Amniotic stem cell (primary cell): ENCODE results near the gene LBHD2.

Experiments
- DNase-seq: peaks from one replicate; lab custom pipeline; 2025; lab: John Stamatoyannopoulos, UW

Gene LBHD2

GRCh38 chr14:103121121-103121845 lies 37.3 kb downstream of the LBHD2 start:
- no peak for DNase-seq

GRCh38 chr14:103121846-103122584 lies 38.0 kb downstream of the LBHD2 start:
- DNase-seq, result no peak

DNA sequence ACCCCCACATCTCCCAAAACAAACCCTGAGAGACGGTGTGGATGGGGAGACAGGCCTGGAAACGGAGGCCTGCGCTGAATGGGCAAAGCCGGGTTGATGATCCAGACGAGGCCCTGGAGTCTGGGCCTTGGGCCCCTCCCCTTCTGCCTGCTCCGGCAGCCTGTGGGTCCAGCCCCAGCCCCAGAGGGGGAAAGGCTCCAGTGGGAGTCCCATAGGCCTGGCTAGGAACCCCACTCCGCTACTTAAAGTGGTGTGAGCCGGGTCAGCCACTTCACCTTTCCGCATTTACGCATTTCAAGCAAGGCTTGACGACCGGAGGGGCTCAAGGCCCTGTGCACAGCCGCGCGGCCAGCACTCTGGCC lies 38.6 kb downstream of the LBHD2 start:
- no peak for DNase-seq

DNA sequence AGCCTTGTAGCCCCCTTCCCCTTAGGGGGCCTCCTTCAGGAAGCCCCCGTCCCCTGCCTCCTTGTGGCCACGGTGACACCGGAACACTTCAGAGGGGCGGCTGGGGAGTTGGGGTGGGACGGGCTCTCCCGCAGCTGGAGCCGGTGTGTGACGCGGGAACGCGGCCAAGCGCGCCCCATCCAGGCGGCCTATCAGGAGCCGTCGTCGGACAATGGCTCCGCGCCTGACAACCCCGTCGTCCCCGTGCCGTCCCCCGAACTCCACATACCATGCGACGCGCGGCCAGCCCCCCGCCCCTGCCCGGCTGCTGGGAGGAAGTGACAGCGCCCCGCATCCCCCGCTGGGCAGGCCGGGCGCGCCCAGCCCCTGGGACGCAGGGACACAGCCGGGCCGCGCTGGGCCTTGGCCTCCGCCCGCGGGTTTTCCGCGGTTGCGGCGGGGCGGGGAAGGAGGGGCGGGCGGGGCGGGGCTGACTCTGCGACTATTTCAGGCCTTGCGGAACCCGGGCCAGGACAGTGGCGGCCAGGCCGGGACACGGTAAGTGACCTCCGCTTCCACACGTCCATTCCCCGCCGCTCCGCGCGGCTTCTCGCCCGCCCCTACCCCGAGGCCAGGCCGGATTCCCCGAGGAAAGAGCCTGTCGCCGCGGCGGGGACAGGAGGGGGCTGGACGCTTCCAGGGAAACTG lies 39.1 kb downstream of the LBHD2 start, which contains the start of gene TNFAIP2:
Gene TNFAIP2 (plus strand): TSS at position 515 of the 687 bp plus-strand sequence. CDS start 2,997 bp downstream, outside the sequence.
- no peak for DNase-seq

GRCh38 chr14:103123634-103124500 lies 39.9 kb downstream of the LBHD2 start:
- no peak for DNase-seq

- no peak for DNase-seq
Measured at GRCh38 chr14:103124501-103125001, 40.5 kb downstream of the LBHD2 start.

DNA sequence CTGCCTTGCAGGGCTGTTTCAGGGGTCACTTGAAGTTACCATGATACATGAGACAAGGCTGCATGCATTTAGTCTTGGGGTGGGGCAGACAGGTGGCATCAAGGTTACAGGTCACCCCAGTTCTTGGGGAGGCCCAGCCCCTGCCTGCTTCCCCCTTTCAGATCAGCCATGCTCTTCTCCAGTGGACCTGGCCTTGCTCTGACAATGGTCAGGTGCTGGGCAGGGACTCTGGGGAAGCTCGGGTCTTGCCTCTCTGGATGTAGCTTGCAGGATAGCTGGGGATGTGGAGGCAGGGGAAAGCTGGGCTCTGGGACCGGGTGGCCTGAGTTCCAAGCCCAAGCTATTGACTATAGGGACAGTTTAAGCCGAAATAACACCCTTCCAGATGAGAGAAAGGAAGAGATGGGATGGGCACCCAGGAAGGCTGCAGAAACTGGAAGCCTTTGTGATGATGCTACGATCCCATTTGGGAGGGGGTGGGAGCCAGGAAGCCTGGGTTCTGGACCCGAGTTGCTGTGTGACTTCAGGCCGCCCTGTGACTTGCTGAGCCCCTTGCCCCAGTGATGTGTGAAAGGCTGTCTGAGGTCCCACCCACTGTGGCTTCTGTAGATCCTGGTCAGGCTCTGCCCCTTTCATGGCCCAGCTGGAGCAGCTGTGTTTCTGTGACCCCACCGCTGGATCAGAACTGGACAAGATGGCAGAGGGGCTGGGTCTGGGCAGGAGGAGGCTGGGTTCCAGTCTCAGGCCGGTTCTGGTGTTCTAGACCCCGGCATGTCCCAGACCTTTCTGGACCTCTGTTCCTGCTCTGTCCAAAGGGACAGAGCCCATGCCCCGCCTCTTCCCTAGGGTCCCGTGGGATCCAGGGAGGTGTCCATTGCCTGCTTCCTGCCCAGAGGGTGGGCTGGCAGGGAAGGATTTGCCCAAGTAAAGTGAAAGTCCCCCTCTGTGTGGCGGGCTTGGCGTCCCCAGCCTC lies 41.4 kb downstream of the LBHD2 start:
- no peak for DNase-seq

DNA sequence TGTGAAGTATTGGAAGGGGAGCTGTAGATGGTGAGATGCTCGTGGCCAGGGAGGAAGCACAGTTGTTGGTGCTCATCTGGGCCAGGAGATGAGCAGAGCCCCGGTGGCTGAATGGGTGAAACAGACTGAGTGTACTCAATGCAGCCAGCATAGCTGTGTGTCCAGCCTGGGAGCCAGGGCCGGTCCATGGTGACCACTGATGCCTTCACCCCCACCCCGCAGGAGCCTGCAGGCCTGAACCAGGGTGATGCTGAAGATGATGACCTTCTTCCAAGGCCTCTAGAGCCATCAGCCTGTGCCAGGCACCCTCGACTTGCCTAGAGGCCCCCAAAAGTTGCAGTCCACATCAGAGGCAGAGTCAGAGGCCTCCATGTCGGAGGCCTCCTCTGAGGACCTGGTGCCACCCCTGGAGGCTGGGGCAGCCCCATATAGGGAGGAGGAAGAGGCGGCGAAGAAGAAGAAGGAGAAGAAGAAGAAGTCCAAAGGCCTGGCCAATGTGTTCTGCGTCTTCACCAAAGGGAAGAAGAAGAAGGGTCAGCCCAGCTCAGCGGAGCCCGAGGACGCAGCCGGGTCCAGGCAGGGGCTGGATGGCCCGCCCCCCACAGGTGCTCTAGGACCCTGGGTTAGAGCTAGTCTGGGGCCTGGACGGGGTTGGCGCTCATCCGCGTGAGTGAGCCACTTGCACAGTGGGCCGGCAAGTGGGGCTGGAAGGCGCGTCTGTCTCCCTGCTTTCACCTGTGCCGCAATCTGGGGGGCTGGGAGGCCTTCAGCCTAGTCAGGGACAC lies 42.3 kb downstream of the LBHD2 start:
- DNase-seq, result no peak

DNA sequence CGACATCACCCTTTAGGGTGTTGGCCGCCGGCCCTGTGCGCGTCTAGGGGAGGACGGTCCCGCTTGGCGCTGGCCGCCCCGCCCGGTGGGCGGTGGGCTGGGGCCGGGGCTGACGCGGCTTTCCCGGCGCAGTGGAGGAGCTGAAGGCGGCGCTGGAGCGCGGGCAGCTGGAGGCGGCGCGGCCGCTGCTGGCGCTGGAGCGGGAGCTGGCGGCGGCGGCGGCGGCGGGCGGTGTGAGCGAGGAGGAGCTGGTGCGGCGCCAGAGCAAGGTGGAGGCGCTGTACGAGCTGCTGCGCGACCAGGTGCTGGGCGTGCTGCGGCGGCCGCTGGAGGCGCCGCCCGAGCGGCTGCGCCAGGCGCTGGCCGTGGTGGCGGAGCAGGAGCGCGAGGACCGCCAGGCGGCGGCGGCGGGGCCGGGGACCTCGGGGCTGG lies 42.9 kb downstream of the LBHD2 start:
- no peak for DNase-seq

DNA sequence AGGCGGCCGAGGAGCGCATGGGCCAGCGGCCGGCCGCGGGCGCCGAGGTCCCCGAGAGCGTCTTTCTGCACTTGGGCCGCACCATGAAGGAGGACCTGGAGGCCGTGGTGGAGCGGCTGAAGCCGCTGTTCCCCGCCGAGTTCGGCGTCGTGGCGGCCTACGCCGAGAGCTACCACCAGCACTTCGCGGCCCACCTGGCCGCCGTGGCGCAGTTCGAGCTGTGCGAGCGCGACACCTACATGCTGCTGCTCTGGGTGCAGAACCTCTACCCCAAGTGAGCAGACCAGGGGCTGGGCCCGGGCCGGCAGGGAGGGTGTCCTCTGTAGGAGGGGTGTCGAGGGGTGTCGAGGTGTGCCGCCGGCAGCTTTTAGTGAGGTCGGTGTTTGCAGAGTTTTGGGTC lies 43.3 kb downstream of the LBHD2 start:
- DNase-seq, result no peak

- DNase-seq, result no peak
Measured at GRCh38 chr14:103127861-103128598, 44.0 kb downstream of the LBHD2 start.

- no peak for DNase-seq
Measured at GRCh38 chr14:103128631-103129300, 44.8 kb downstream of the LBHD2 start.

DNA sequence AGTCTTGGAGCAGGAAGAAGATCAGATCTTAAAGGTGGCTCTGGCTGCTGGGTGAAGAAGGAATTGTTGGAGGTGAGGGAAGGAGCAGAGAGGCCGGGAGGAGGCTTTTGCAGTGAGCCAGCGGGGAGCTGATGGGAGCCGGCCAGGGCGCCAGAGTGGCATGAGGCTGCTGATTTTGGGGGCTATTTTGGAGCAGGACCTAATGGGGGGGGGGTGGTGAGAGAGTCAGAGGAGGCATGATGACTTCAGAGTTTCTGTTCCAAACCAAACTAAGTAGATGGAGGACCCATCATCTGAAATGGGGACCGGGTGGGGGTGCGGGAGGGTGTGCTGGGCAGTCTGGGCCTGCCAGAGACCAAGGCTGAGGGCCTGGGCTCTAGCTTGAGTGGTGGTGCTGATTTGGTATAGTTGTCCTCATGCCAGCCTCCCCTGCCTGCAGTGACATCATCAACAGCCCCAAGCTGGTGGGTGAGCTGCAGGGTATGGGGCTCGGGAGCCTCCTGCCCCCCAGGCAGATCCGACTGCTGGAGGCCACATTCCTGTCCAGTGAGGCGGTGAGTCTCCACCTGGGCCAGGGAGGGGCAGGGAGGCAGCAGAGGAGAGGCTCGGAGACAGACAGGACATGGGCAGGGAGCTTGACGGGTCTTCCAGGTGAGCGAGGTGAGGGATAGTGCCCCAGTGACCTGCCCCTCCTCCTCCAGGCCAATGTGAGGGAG lies 45.4 kb downstream of the LBHD2 start:
- DNase-seq, result no peak

DNA sequence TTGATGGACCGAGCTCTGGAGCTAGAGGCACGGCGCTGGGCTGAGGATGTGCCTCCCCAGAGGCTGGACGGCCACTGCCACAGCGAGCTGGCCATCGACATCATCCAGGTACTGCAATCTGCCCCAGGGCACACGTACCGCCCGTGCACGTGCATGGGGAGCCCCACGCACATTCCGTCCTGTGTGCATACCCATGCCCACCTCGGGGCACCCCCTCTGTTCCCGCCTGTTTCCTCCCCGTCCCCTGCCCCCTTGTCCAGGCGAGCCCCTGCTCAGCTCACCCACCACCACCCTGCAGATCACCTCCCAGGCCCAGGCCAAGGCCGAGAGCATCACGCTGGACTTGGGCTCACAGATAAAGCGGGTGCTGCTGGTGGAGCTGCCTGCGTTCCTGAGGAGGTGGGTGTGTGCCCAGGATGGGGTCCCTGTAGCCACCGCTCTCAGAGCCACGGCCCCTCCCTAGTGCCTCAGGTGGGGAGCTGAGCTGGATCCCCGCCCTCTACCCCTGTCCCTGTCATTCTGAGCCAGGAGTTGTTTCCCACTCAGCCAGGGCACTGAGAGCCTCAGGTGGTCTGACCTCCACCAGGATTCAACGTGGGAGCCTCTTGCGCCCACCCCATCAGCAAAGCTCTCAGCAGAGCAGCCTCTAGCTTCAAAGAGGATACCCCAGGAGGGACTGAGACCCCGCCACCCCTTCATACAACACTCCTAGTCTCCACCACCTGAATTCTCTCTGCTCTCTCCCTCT lies 46.2 kb downstream of the LBHD2 start:
- DNase-seq, result no peak

DNA sequence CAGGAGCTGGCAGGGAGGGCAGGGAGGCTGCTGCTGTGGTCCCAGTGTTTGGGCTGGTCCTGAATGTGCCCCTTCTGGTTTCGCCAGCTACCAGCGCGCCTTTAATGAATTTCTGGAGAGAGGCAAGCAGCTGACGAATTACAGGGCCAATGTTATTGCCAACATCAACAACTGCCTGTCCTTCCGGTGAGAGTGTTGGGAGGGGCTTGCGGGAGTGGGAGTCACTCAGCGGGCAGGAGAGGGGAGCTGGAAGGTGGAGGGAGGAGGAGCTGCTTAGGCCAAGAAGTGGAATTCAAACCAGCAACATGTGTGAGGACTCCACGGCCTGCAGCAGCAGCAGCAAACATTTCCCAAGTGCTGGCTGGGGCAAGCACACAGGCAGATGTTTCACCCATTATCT lies 47.0 kb downstream of the LBHD2 start:
- DNase-seq, result no peak

GRCh38 chr14:103131580-103131979 lies 47.6 kb downstream of the LBHD2 start:
- DNase-seq, result no peak
